Mesothelial cell of epicardium (in vitro differentiated cells): ENCODE measurements around the gene RUNX2. TPM values are rescaled to one million over a fixed set of nuclear protein-coding genes. Genes with fewer than 3 reads are reported as not detected.
"Not testable (repeated sequence)": the region's sequence is repeated elsewhere in the genome, so short reads cannot be mapped to it uniquely, and the experiment has no call there.

ENCODE experiments used
- DNase-seq, 2 experiments: peaks; one replicate each; pipeline ENCODE4 v3.0.0; 2021; ENCODE audit warnings: low spot score in 2 of 2; ENCODE audit not compliant: unreplicated experiment in 2 of 2
- H3K27ac Mint-ChIP-seq: 2 replicates; pipeline ENCODE4 v1.8.0; 2021; ENCODE audit warnings: mixed read lengths
- H3K27me3 Mint-ChIP-seq: 2 replicates; pipeline ENCODE4 v1.8.0; 2021; ENCODE audit warnings: low read depth, mixed read lengths
- H3K36me3 Mint-ChIP-seq: 2 replicates; pipeline ENCODE4 v1.8.0; 2021; ENCODE audit warnings: mixed read lengths
- H3K4me1 Mint-ChIP-seq: 2 replicates; pipeline ENCODE4 v1.8.0; 2021; ENCODE audit warnings: mixed read lengths
- H3K4me3 Mint-ChIP-seq: 2 replicates; pipeline ENCODE4 v1.8.0; 2021; ENCODE audit warnings: mild to moderate bottlenecking, moderate library complexity, mixed read lengths
- H3K9me3 Mint-ChIP-seq: 2 replicates; pipeline ENCODE4 v1.8.0; 2021; ENCODE audit warnings: mixed read lengths
- total RNA-seq: library from RNA; stranded (reverse); gene quantifications from 3 replicates; pipeline ENCODE4 v1.2.1, GENCODE V29; 2021
- TF ChIP-seq, protein P1 (sequence below): fragments of 200-600 bp; sonication (generic); IDR thresholded peaks from one replicate; pipeline ENCODE4 v1.5.0; 2021; ENCODE audit warnings: antibody characterized with exemption; ENCODE audit not compliant: unreplicated experiment

RUNX2 gene
- total RNA-seq, 1 donor from 2014 or later: 4.4 TPM

DNA sequence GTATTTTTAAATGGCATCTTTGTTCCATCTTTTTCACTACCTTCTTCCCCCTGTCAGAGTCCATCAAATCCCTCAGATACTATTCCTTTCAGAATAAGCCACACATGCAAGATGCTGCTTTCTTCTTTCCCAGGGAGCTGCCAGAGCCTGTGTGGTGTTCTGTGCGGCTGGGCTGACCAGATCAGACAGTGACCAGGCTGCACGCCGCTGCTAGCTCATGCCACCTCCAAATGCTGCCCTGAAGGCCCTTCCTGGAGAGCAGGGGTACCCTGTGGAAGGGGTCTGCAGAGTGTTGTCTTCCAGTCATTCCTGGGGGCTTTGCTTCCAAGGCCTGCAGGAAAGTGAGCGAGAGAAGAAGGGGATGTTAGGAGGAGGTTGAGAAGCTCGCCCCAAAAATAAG is 228.7 kb downstream of the RUNX2 start:
- DNase-seq: no peak
- Mint-ChIP-seq H3K4me1 (peaks cover 35% of the 10 kb centered on the region), H3K36me3 (no peaks in the 10 kb centered on the region), H3K4me3 (no peak overlapping the region), H3K9me3 (no peaks in the 10 kb centered on the region), H3K27ac (no peak overlapping the region), H3K27me3 (no peaks in the 10 kb centered on the region)
- TF ChIP-seq, protein P1, sequence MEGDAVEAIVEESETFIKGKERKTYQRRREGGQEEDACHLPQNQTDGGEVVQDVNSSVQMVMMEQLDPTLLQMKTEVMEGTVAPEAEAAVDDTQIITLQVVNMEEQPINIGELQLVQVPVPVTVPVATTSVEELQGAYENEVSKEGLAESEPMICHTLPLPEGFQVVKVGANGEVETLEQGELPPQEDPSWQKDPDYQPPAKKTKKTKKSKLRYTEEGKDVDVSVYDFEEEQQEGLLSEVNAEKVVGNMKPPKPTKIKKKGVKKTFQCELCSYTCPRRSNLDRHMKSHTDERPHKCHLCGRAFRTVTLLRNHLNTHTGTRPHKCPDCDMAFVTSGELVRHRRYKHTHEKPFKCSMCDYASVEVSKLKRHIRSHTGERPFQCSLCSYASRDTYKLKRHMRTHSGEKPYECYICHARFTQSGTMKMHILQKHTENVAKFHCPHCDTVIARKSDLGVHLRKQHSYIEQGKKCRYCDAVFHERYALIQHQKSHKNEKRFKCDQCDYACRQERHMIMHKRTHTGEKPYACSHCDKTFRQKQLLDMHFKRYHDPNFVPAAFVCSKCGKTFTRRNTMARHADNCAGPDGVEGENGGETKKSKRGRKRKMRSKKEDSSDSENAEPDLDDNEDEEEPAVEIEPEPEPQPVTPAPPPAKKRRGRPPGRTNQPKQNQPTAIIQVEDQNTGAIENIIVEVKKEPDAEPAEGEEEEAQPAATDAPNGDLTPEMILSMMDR: no peak

DNA sequence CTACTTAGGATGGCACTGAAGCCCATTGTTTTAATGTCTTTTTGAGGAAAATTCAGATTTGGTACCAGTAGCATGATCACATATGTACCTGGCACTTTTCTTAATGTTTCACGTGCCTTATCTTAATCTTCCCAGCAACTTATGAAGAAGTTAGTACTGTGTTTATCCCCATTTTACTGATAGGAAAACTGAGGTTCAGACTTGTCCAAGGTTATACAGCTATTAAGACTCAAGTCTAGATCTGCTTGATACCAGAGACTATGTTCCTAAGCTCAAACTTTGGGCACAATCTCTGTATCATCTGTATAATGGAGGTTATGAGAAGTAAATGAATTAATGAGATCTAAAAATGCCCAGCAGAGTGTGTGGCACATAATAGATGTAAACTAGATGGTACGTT is 229.3 kb downstream of the RUNX2 start:
- Mint-ChIP-seq H3K36me3 (no peaks in the 10 kb centered on the region), H3K27ac (no peak overlapping the region), H3K27me3 (no peaks in the 10 kb centered on the region), H3K4me3 (no peak overlapping the region), H3K9me3 (no peaks in the 10 kb centered on the region), H3K4me1 (peaks cover 35% of the 10 kb centered on the region)
- DNase-seq: no peak
- TF ChIP-seq, protein P1: no peak

DNA sequence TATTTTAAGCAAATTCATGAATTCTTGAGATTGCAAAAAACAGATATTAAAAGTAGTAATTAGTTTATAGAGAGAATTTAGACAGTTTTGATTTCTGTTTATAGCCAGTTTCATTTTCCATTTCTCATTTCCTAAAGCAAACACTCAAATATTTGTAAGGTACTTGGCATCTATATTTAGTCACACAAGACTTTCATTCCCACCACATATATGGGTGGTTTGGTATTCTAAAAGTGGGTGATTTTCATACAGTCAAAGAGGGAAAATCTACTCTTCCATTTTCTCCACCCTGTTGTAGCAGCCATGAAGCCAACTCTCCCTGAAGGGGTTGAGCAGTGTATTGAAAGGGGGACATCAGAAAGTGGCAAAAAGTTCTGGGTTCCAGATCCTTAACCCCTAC is 230.7 kb downstream of the RUNX2 start:
- no peaks in the 10 kb centered on the region for H3K36me3 Mint-ChIP-seq

DNA sequence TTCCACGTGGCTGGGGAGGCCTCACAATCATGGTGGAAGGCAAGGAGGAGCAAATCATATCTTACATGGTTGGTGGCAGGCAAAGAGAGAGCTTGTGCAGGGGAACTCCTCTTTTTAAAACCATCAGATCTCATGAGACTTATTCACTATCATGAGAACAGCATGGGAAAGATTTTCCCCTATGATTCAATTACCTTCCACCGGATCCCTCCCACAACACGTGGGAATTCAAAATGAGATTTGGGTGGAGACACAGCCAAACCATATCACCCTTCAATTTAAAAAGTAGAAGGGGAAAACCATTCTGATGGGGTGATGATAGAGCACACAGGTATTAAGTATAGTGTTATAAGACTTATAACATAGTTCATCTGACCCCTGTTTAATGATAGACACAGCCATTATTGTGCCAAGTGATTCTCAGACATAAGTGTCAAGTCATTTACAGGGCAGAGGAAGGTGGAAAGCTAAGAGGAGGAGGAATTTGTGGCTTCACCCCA is 232.2 kb downstream of the RUNX2 start:
- H3K9me3 Mint-ChIP-seq, DNase-seq, H3K4me3 Mint-ChIP-seq, H3K36me3 Mint-ChIP-seq, H3K27me3 Mint-ChIP-seq, H3K27ac Mint-ChIP-seq: not testable (repeated sequence)
- peaks cover 44% of the 10 kb centered on the region for H3K4me1 Mint-ChIP-seq

More for the DNA sequence above, 230.7 kb downstream of the RUNX2 start:
- no peak overlapping the region for H3K27ac Mint-ChIP-seq
- no peaks in the 10 kb centered on the region for H3K9me3 Mint-ChIP-seq
- H3K27me3 Mint-ChIP-seq: no peaks in the 10 kb centered on the region
- peaks cover 45% of the 10 kb centered on the region for H3K4me1 Mint-ChIP-seq
- no peak overlapping the region for H3K4me3 Mint-ChIP-seq
- DNase-seq: no peak
- TF ChIP-seq, protein P1: no peak

DNA sequence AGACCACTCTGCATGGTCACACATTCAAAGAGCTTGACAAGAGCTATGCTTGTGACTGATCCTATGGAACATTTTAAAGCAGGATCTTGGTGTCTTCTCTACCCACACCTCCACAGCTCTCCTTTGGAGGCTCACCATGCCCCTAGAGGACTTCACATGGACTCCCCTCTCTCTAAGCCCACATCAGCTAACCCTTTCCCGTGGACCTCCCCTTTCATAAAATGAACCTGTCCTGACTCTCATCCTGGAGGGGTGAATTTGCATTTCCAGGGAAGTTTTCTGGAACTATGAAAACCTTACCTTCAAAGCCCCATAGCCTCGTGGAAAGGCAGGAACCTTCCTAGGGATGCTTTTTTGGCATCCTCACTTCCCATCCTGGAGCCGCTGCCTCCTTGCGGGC is 234.0 kb downstream of the RUNX2 start:
- TF ChIP-seq, protein P1: no peak
- Mint-ChIP-seq H3K27ac (no peak overlapping the region), H3K9me3 (no peaks in the 10 kb centered on the region), H3K4me3 (no peak overlapping the region), H3K27me3 (no peaks in the 10 kb centered on the region), H3K36me3 (no peaks in the 10 kb centered on the region), H3K4me1 (peaks cover 40% of the 10 kb centered on the region)
- no peak for DNase-seq

DNA sequence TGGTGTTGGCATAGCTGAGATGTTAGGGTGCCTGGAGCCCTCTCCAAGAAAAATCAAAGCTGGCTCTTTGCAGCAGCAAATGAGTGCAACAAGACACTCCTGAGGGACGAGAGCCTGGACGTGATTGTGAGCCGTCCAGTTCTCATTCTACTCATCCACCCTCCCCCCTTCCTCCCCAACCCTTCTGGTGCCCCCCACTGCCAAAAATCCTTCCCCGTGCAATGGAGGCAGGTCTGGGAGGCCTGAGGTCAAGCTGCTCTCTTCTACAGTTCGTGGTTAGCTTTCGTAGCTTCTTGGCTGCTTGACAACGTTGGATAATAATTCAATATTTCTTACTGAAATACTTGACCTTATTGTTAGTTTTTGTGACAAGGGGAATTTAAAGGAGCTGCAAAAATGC is 234.9 kb downstream of the RUNX2 start:
- Mint-ChIP-seq H3K4me1 (peaks cover 43% of the 10 kb centered on the region), H3K27ac (peak overlapping the region; percentile 80), H3K27me3 (no peaks in the 10 kb centered on the region), H3K36me3 (no peaks in the 10 kb centered on the region), H3K9me3 (no peaks in the 10 kb centered on the region), H3K4me3 (no peak overlapping the region)
- TF ChIP-seq, protein P1: no peak
- no peak for DNase-seq
